ENCODE measurements around the gene SELENON.
A peak's percentile ranks its signal among the peaks of the same experiment; 100 is the strongest.

GRCh38 chr1:25817840-25818501 lies 18.0 kb downstream of the SELENON start:
- TF ChIP-seq EZH2 (IDR thresholded peaks at IDR 0.05; ENCODE audit: borderline replicate concordance) (no peak), CTCF (IDR thresholded peaks at IDR 0.05; ENCODE audit: poor library complexity) (peak; percentile 35), EZH2phosphoT487 (IDR thresholded peaks at IDR 0.05; ENCODE audit: low read depth, severe bottlenecking, unreplicated experiment) (no peak)

All from hepatocyte (in vitro differentiated cells).